HG03520 (cell line): ENCODE results near the gene MRPL12.

Experiments used
- ATAC-seq: cut with Tn5 transposase; IDR thresholded peaks from one replicate; pipeline ENCODE4 v1.9.1; 2021; ENCODE audit warnings: mild to moderate bottlenecking, moderate library complexity; ENCODE audit not compliant: unreplicated experiment

The MRPL12 gene

DNA sequence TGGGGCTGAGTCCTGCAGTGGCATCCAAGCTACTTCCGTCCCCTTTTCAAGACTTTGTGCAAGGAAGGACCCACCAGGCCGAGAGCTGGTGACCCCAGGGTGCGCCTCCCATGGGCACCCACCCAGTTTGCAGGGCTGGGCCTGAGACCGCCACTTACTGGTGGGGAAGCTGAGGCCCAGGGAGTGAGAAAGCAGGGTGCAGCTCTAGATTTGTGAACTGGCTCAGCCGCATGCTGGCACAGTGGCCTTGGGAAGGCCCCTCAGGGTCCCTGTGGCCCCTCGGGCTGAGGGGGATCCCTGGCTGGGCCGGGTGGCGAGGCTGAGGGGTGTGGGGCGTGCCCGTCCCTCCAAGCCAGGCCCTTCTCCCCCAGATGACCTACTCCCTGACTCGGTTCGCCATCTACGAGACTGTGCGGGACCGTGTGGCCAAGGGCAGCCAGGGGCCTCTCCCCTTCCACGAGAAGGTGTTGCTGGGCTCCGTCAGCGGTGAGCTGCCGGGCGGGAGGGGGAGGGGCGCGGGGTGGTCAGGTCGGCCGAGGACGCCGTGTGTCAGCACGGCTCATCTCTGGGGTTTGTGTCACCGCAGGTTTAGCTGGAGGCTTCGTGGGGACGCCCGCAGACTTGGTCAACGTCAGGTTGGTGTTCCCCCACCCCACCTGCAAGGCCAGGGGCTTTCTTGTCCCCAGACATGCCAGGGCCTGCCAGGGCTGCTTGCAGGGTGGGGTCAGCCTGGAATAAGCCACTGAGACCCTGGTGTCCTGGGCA lies 12.1 kb downstream of the MRPL12 start:
- no peak for ATAC-seq

GRCh38 chr17:81715872-81716673 lies 12.9 kb downstream of the MRPL12 start:
- no peak for ATAC-seq

DNA sequence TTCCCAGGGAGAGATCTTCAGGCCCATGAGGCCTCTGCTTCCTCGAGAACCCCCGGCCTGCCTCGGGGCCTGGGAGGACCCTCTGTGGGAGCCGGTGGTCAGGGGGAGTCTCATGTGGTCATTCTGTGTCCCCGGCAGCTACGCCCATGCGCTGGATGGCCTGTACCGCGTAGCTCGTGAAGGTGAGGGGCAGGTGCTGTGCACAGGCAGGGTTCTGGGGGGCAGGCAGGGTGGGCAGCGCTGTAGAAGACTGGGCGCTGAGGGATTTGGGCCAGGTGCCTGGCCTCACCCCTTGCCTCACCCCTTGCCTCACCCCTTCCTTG lies 13.5 kb downstream of the MRPL12 start:
- no peak for ATAC-seq

GRCh38 chr17:81717049-81717765 lies 14.0 kb downstream of the MRPL12 start:
- ATAC-seq = no peak

DNA sequence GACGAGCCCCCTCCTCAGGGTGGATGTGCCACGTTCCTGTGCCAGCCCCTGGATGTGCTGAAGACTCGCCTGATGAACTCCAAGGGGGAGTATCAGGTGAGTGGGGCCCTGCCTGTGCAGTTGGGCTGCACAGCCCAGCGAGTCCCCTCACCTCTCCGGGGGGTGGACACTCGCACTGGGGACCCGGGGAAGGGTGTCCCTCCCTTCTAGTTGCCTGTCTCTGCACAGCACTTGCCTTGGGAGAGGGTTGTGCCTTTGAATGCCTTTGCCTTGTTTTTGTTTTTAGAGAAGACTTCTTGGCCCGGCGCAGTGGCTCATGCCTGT lies 14.6 kb downstream of the MRPL12 start:
- no peak for ATAC-seq

GRCh38 chr17:81719410-81720266 lies 16.5 kb downstream of the MRPL12 start:
- ATAC-seq = no peak

GRCh38 chr17:81720267-81721071 lies 17.3 kb downstream of the MRPL12 start:
- ATAC-seq = no peak

- no peak for ATAC-seq
Observed at GRCh38 chr17:81722184-81723120, 19.3 kb downstream of the MRPL12 start.

GRCh38 chr17:81723651-81724209 lies 20.6 kb downstream of the MRPL12 start:
- ATAC-seq = no peak

DNA sequence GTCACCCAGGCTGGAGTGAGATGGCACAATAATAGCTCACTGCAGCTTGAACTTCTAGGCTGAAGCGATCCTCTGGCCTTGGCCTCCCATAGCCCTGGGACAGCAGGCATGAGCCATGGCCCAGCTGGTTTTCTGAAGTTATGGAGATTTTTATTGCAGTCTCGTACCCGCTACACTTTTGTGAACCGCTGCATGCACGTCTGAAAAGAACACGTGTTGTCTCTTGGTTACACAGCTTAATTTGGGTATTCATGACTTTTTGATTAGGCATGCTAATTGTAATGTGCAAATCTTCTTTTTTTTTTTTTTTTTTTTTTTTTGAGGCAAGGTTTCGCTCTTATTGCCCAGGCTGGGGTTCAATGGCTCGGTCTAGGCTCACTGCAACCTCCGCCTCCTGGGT lies 22.3 kb downstream of the MRPL12 start:
- ATAC-seq = no peak

DNA sequence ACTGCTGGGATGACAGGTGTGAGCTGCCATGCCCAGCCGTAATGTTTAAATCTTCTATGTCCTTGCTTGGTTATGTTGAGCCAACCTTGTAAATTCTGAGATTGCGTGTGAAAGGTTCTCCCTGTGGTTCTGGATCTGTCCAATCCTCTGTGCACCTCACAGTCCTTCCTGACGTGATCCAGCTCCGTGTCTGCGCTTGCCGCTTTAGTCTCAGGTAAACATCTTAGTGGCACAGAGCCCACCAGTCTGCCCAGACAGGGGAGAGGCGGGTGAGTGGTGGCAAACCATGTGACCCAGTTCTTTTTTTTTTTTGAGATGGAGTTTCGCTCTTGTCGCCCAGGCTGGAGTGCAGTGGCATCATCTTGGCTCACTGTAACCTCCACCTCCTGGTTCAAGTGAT lies 22.8 kb downstream of the MRPL12 start:
- ATAC-seq = no peak

GRCh38 chr17:81727324-81728031 lies 24.3 kb downstream of the MRPL12 start:
- no peak for ATAC-seq

- ATAC-seq = no peak
Observed at GRCh38 chr17:81733507-81734404, 30.6 kb downstream of the MRPL12 start.

GRCh38 chr17:81734405-81735263 lies 31.5 kb downstream of the MRPL12 start:
- no peak for ATAC-seq

GRCh38 chr17:81735264-81736102 lies 32.3 kb downstream of the MRPL12 start:
- no peak for ATAC-seq
